HFFc6 (cell line): ENCODE results near the gene SRA1. TPM values are rescaled to one million over a fixed set of nuclear protein-coding genes. Genes with fewer than 3 reads are reported as not detected.
A peak's percentile ranks its signal among the peaks of the same experiment; 100 is the strongest.
"Not testable (repeated sequence)": the region's sequence is repeated elsewhere in the genome, so short reads cannot be mapped to it uniquely, and the experiment has no call there.

Experiments used
- DNase-seq: peaks from one replicate; pipeline ENCODE4 v3.0.0-alpha.2; 2018
- H3K27ac Mint-ChIP-seq: 2 replicates; pipeline ENCODE4 v1.8.0; 2020; ENCODE audit warnings: mild to moderate bottlenecking, mixed read lengths
- H3K27me3 Mint-ChIP-seq: 2 replicates; pipeline ENCODE4 v1.8.0; 2021; ENCODE audit warnings: mild to moderate bottlenecking, moderate library complexity, mixed read lengths; ENCODE audit not compliant: insufficient read depth
- H3K36me3 Mint-ChIP-seq: 2 replicates; pipeline ENCODE4 v1.8.0; 2021; ENCODE audit warnings: low read depth, mixed read lengths
- H3K4me1 Mint-ChIP-seq: 2 replicates; pipeline ENCODE4 v1.8.0; 2020; ENCODE audit warnings: low read depth, mixed read lengths
- H3K4me3 Mint-ChIP-seq: 2 replicates; pipeline ENCODE4 v1.8.0; 2020; ENCODE audit warnings: mild to moderate bottlenecking, moderate library complexity, mixed read lengths
- H3K9me3 Mint-ChIP-seq: 2 replicates; pipeline ENCODE4 v1.8.0; 2020; ENCODE audit warnings: mild to moderate bottlenecking, mixed read lengths
- long read RNA-seq: library from polyadenylated mRNA; unstranded; transcript quantifications from one replicate; pipeline ENCODE4 v2.0.0, GENCODE V29; 2019
- total RNA-seq, 6 experiments: library from RNA; stranded (reverse); fragmentation: NEBNext Ultra II Directional; extraction: Animal tissue kit (Norgen Biotek cat#: 25700); gene quantifications; 2 replicates in 1 of 6; 3 replicates in 5 of 6; pipeline ENCODE4 v1.2.3, GENCODE V29; 2021
- TF ChIP-seq, protein P1 (sequence below): fragments of 200-600 bp; sonication (generic); IDR thresholded peaks from 2 replicates; pipeline ENCODE4 v1.5.0; 2021; ENCODE audit warnings: antibody characterized with exemption, mild to moderate bottlenecking

Gene SRA1
- total RNA-seq = 10 to 100 TPM; 50.0 to 62.3 (median 59.4) TPM
- long read RNA-seq, transcript SRA1-201 (5 exons, 2,107 nt) = major isoform, 96 of 124 reads
- long read RNA-seq, transcript SRA1-205 (4 exons, 1,466 nt) = minor isoform, 23 of 124 reads
- long read RNA-seq, partial matches to known transcripts = 1 of 124 reads
- long read RNA-seq, other reads (novel, unspliced or antisense) = 3 of 124 reads

DNA sequence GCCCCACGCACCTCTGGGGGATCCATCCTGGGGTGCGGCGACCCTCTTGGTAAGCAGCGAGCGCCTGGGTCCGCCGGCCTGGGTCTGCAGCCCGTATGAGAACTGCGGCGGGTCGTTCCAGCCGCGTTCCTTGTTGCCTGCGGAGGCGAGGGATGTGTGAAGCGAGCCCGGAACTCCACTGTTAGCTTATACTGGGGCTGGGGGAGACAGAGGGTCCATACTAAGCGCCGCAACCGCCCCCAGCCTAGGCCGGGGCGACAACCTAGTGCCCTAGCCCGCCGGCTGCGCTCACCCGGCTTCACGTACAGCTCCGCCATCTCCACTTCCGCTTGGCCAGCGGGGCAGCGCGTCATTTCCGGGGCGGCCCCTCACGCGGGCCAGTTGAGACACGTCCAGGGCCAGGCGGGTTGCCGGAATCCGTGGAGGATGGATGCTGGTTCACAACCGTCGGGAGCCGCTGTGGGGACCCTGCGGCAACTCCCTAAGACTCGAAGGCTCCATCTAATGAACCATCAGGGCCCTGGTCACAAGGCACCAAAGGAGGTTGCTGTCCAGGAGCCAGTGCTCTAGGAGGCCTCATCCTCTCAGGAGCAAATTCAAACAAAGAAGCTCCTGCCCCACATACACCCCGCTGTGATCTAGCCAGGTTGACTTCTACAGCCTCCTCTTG is at the start of gene SRA1:
Gene SRA1 (minus strand): TSS at position 338 of the 670 bp plus-strand sequence. CDS start 21 bp downstream, at position 317.
- peaks cover 50% of the 10 kb centered on the region for H3K4me1 Mint-ChIP-seq
- DNase-seq = peak; percentile 87
- H3K9me3 Mint-ChIP-seq = no peaks in the 10 kb centered on the region
- peaks cover 36% of the 10 kb centered on the region for H3K36me3 Mint-ChIP-seq
- TF ChIP-seq, protein P1, sequence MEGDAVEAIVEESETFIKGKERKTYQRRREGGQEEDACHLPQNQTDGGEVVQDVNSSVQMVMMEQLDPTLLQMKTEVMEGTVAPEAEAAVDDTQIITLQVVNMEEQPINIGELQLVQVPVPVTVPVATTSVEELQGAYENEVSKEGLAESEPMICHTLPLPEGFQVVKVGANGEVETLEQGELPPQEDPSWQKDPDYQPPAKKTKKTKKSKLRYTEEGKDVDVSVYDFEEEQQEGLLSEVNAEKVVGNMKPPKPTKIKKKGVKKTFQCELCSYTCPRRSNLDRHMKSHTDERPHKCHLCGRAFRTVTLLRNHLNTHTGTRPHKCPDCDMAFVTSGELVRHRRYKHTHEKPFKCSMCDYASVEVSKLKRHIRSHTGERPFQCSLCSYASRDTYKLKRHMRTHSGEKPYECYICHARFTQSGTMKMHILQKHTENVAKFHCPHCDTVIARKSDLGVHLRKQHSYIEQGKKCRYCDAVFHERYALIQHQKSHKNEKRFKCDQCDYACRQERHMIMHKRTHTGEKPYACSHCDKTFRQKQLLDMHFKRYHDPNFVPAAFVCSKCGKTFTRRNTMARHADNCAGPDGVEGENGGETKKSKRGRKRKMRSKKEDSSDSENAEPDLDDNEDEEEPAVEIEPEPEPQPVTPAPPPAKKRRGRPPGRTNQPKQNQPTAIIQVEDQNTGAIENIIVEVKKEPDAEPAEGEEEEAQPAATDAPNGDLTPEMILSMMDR = 0 out of 2 replicates have a peak, but pooled peaks have one; percentile 21
- H3K4me3 Mint-ChIP-seq = peak within 1 kb of the TSS; percentile 95
- peak within 1 kb of the TSS; percentile 86 for H3K27ac Mint-ChIP-seq
- peaks cover 2% of the 10 kb centered on the region; the same call in 1 of the 2 replicates for H3K27me3 Mint-ChIP-seq

DNA sequence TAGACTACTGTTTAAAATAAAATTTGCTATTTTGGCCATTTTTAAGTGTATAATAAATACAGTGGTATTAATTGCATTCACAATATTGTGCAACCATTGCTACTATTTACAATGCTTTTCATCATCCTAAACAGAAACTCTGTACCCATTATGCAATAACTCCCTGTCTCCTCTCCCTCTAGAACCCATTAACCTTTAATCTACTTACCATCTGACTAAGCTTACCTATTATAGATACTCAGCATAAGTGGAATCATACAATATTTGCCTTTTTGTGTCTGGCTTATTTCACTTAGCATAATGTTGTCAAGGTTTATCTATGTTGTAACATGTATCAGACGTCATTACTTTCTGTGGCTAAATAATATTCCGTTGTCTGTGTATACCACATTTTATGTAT is 49.8 kb upstream of the SRA1 start:
- Mint-ChIP-seq H3K4me1 (peaks cover 20% of the 10 kb centered on the region), H3K27ac (no peak overlapping the region), H3K9me3 (no peaks in the 10 kb centered on the region), H3K27me3 (peaks cover 16% of the 10 kb centered on the region), H3K4me3 (no peak overlapping the region), H3K36me3 (no peaks in the 10 kb centered on the region)
- no peak for DNase-seq
- TF ChIP-seq, protein P1 = no peak

DNA sequence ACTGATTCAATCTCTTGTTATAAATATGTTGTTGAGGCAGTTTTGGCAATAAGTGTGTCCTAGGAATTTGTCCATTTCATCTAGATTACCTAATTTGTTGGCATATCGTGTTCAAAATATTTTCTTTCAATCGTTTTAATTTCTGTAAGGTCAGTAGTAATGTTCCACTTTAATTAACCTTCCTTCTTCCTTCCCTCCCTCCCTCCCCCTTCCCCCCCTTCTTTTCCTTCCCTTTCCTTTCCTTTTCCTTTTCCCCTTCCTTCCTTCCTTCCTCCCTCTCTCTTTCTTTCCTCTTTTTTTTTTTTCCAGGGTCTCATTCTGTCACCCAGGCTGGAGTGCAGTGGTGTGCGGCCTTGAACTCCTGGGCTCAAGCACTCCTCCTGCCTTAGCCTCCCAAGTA is 48.6 kb upstream of the SRA1 start:
- Mint-ChIP-seq H3K4me3 (no peak overlapping the region), H3K27me3 (peaks cover 15% of the 10 kb centered on the region), H3K36me3 (no peaks in the 10 kb centered on the region), H3K4me1 (peaks cover 19% of the 10 kb centered on the region), H3K9me3 (no peaks in the 10 kb centered on the region), H3K27ac (no peak overlapping the region)
- no peak for DNase-seq
- TF ChIP-seq, protein P1 = no peak

DNA sequence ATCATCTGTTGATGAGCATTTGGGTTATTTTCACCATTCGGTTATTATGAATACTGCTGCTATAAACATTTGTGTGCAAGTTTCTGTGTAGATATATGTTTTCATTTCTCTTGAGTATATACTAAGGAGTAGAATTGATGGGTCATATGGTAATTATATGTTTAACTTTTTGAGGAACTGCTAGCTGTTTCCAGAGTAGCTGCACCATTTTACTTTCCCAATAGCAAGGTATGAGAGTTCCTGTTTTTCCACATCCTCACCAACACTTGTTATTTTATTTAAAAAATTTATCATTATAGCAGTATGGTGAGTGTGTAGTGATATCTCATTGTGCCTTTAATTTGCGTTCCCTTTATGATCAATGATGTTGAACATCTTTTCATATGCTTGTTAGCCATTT is 46.5 kb upstream of the SRA1 start:
- no peak for DNase-seq
- Mint-ChIP-seq H3K9me3 (no peaks in the 10 kb centered on the region), H3K27ac (no peak overlapping the region)

GRCh38 chr5:140603446-140603698 is 46.1 kb upstream of the SRA1 start:
- H3K4me1 Mint-ChIP-seq = peaks cover 19% of the 10 kb centered on the region
- H3K36me3 Mint-ChIP-seq, H3K27ac Mint-ChIP-seq, DNase-seq, H3K27me3 Mint-ChIP-seq, H3K9me3 Mint-ChIP-seq, H3K4me3 Mint-ChIP-seq: not testable (repeated sequence)

More for the DNA sequence above, 46.5 kb upstream of the SRA1 start:
- H3K4me3 Mint-ChIP-seq = no peak overlapping the region
- TF ChIP-seq, protein P1 = no peak
- H3K27me3 Mint-ChIP-seq = peaks cover 4% of the 10 kb centered on the region
- H3K36me3 Mint-ChIP-seq = no peaks in the 10 kb centered on the region
- H3K4me1 Mint-ChIP-seq = peaks cover 19% of the 10 kb centered on the region

- H3K36me3 Mint-ChIP-seq = no peaks in the 10 kb centered on the region
- no peak for DNase-seq
- H3K27ac Mint-ChIP-seq = no peak overlapping the region
- TF ChIP-seq, protein P1 = no peak
- H3K4me1 Mint-ChIP-seq = peaks cover 19% of the 10 kb centered on the region
- H3K4me3 Mint-ChIP-seq = no peak overlapping the region
- H3K27me3 Mint-ChIP-seq = peaks cover 4% of the 10 kb centered on the region
- H3K9me3 Mint-ChIP-seq = no peaks in the 10 kb centered on the region
Observed at GRCh38 chr5:140602147-140602546, 44.9 kb upstream of the SRA1 start.
